T-cell (primary cell): ENCODE data around the gene FLOT2. TPM values are rescaled to one million over a fixed set of nuclear protein-coding genes. Genes with fewer than 3 reads are reported as not detected.
"Not testable (repeated sequence)": the region's sequence is repeated elsewhere in the genome, so short reads cannot be mapped to it uniquely, and the experiment has no call there.

Experiments
- ATAC-seq, 4 experiments: fragments of 200-7000 bp in 3 of 4; fragments of 150-1000 bp in 1 of 4; cut with Tn5 transposase; replicated peaks in 1 of 4; 1 replicate in 3 of 4; 2 replicates in 1 of 4; pipeline ENCODE4 v1.10.0; 2021; ENCODE audit warnings: moderate library complexity in 3 of 4, mild to moderate bottlenecking in 2 of 4, moderate number of reproducible peaks in 1 of 4
- CTCF ChIA-PET, 2 donors: fragments of 300-600 bp; sonication (Branson Sonifier 250); formaldehyde crosslinking; loops; one replicate each; lab custom pipeline; 2022; ENCODE audit warnings: antibody characterized with exemption in 2 of 2; lab: Charles Lee
- POLR2A ChIA-PET, 2 donors: fragments of 300-600 bp; sonication (Branson Sonifier 250); formaldehyde crosslinking; loops; one replicate each; lab custom pipeline; 2022; ENCODE audit warnings: antibody characterized with exemption in 2 of 2; lab: Charles Lee
- DNase-seq, 35 experiments: peaks; one replicate each; pipeline versions ENCODE4 v3.0.0 to v3.0.0-alpha.2; 2013 to 2023
- H3K27ac ChIP-seq: one replicate; pipeline ENCODE4 v1.5.1; 2013; ENCODE audit warnings: low read length
- H3K27me3 ChIP-seq, 2 experiments: replicated peaks in 1 of 2; 1 replicate in 1 of 2; 2 replicates in 1 of 2; pipeline versions ENCODE4 v1.6.1 to v1.7.0; 2013; ENCODE audit warnings: low read length in 1 of 2, mixed read lengths in 1 of 2; ENCODE audit not compliant: control insufficient read depth in 2 of 2, insufficient read depth in 2 of 2; ENCODE audit errors: extremely low read depth in 1 of 2
- H3K36me3 ChIP-seq, 2 donors: 1 replicate in 1 of 2; 2 replicates in 1 of 2; pipeline versions ENCODE4 v1.6.1 to v1.7.0; 2013; ENCODE audit warnings: low read length in 1 of 2; ENCODE audit not compliant: control insufficient read depth in 2 of 2, insufficient read depth in 1 of 2; ENCODE audit errors: extremely low read depth in 1 of 2
- H3K4me1 ChIP-seq, 2 experiments: 1 replicate in 1 of 2; 2 replicates in 1 of 2; pipeline versions ENCODE4 v1.6.1 to v1.7.0; 2013; ENCODE audit warnings: low read length in 2 of 2, mixed read lengths in 1 of 2; ENCODE audit not compliant: insufficient read depth in 2 of 2, control insufficient read depth in 1 of 2; ENCODE audit errors: extremely low read depth in 1 of 2
- H3K4me3 ChIP-seq, 2 donors: 1 replicate in 1 of 2; 2 replicates in 1 of 2; pipeline versions ENCODE4 v1.5.1 to v1.7.0; 2013; ENCODE audit warnings: mild to moderate bottlenecking in 2 of 2, low read length in 1 of 2, moderate library complexity in 1 of 2; ENCODE audit not compliant: control insufficient read depth in 1 of 2; ENCODE audit errors: extremely low read depth in 1 of 2
- H3K9me3 ChIP-seq: 2 replicates; pipeline ENCODE4 v1.7.0; 2013
- H3K27ac Mint-ChIP-seq, 2 donors: one replicate each; pipeline ENCODE4 v1.8.0; 2020 to 2021; ENCODE audit warnings: mild to moderate bottlenecking in 2 of 2, mixed read lengths in 2 of 2
- H3K27me3 Mint-ChIP-seq, 2 donors: one replicate each; pipeline ENCODE4 v1.8.0; 2021 to 2022; ENCODE audit warnings: mixed read lengths in 2 of 2
- H3K36me3 Mint-ChIP-seq: one replicate; pipeline ENCODE4 v1.8.0; 2021; ENCODE audit warnings: mixed read lengths
- H3K4me1 Mint-ChIP-seq, 3 donors: one replicate each; pipeline ENCODE4 v1.8.0; 2020 to 2022; ENCODE audit warnings: mixed read lengths in 3 of 3, mild to moderate bottlenecking in 1 of 3
- H3K4me3 Mint-ChIP-seq, 3 donors: one replicate each; pipeline ENCODE4 v1.8.0; 2020 to 2022; ENCODE audit warnings: mild to moderate bottlenecking in 3 of 3, mixed read lengths in 3 of 3, moderate library complexity in 3 of 3
- H3K9me3 Mint-ChIP-seq, 3 donors: one replicate each; pipeline ENCODE4 v1.8.0; 2020 to 2022; ENCODE audit warnings: mixed read lengths in 3 of 3
- WGBS: methylation state at CpG from one replicate; pipeline ENCODE4 v1.1.5; 2013; ENCODE audit warnings: missing lambda C conversion rate; ENCODE audit not compliant: insufficient coverage; 5-methylcytosine and 5-hydroxymethylcytosine counted together
- total RNA-seq, 35 experiments: library from RNA in 6 of 35; stranded (reverse) in 6 of 35; fragments of 120-200 nt in 1 of 35; gene quantifications; one replicate each; pipeline versions ENCODE4 v1.2.1 to v1.2.4 and lab custom pipeline; 2013 to 2026

FLOT2 gene
- total RNA-seq, 5 donors from 2014 or later (not counting 1 experiment from before 2014, with no cell fraction given): 138 to 256 (median 235) TPM

DNA sequence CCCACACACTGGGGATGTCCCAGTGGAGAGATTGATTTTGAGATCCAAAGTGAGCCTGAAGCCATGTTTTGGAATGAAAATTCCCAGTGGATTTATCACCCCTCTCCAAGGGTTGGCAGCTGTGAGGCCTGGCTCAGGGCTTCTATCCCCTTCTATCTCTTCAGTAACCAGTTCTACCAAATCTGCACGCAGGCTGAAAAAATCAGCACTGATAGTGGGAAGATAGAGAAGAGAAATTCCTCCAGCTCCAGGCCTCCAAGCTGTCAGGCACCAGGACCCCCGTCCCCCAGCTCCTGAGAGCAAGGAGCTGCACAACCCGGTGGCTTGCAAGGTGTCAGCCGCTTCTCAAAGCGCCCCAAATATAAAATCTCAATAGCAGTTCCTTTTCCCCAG, 1.0 kb downstream of the FLOT2 start:
- WGBS: 6% methylated on average over 4 of the region's 5 CpGs
- Mint-ChIP-seq H3K4me3 (peak overlapping the region; percentile 95 to 98 (median 96)), H3K27me3 (no peaks in the 10 kb centered on the region), H3K9me3 (no peaks in the 10 kb centered on the region), H3K36me3 (peaks cover 18% of the 10 kb centered on the region), H3K4me1 (peaks cover 66 to 75% (median 72%) of the 10 kb centered on the region in 3 donors), H3K27ac (peak overlapping the region; percentile 96 to 97)
- Histone ChIP-seq H3K4me3 (peak overlapping the region; percentile 87 to 93), H3K36me3 (peaks cover 0 to 15% of the 10 kb centered on the region in 2 donors), H3K4me1 (peaks cover 19 to 71% of the 10 kb centered on the region in 2 experiments), H3K27ac (peak overlapping the region; percentile 71), H3K9me3 (no peaks in the 10 kb centered on the region), H3K27me3 (no peaks in the 10 kb centered on the region)
- ChIA-PET POLR2A (no interaction called here), CTCF (interaction anchor here in 1 of 2 donors (1.3 kb wide), 1 partner anchor 14 kb away, joined by 3 read pairs; no protein-coding TSS in a partner anchor)
- peak in 2 of 4 experiments; percentile 21 to 28 for ATAC-seq
- no peak for DNase-seq

DNA sequence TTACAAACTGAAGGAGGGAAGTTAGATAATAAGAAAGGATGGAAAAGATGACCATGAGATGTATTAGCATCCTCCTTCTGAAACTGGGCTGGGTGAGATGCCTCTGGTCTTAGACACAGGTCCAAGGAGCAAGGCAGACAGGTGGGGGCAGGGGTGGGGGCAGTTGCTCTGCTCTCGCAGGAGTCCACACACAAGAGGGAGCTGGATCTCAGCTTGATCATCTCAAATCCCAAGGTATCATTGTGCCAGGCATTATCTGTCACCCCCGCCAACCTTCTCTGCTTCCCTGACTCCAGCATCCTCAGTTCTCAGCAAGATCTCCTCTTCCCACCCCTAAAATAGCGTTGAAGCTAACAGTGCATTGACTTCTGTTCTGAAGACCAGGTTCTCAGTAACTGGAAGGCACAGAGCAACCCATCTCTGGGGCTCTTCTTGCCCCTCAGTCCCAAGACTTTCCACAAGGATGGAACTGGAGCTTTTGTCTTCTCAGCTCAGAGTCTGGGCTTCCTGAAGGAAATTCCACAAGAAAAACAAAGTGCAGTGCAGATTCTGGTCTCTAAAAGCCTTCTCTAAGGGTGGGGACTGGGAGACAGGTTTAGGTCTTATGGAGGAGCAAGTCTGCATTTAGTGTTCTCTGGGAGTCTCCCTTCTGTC, 1.6 kb downstream of the FLOT2 start:
- peaks cover 18 to 65% of the 10 kb centered on the region in 2 experiments for H3K4me1 ChIP-seq
- peaks cover 0 to 18% of the 10 kb centered on the region in 2 donors for H3K36me3 ChIP-seq
- peak overlapping the region; percentile 87 to 93 for H3K4me3 ChIP-seq
- Mint-ChIP-seq H3K27me3 (no peaks in the 10 kb centered on the region), H3K36me3 (peaks cover 19% of the 10 kb centered on the region), H3K27ac (peak overlapping the region; percentile 96 to 97), H3K4me3 (peak overlapping the region; percentile 95 to 98 (median 96)), H3K4me1 (peaks cover 71 to 78% (median 75%) of the 10 kb centered on the region in 3 donors), H3K9me3 (no peaks in the 10 kb centered on the region)
- H3K27me3 ChIP-seq: no peaks in the 10 kb centered on the region
- H3K27ac ChIP-seq: peak overlapping the region; percentile 71
- 55% methylated on average over 2 of the region's 3 CpGs for WGBS
- ATAC-seq (no peak), DNase-seq (no peak)
- no peaks in the 10 kb centered on the region for H3K9me3 ChIP-seq
- CTCF ChIA-PET: interaction anchor here in 1 of 2 donors (1.3 kb wide), 1 partner anchor 15 kb away, joined by 3 read pairs; no protein-coding TSS in a partner anchor
- POLR2A ChIA-PET: no interaction called here

DNA sequence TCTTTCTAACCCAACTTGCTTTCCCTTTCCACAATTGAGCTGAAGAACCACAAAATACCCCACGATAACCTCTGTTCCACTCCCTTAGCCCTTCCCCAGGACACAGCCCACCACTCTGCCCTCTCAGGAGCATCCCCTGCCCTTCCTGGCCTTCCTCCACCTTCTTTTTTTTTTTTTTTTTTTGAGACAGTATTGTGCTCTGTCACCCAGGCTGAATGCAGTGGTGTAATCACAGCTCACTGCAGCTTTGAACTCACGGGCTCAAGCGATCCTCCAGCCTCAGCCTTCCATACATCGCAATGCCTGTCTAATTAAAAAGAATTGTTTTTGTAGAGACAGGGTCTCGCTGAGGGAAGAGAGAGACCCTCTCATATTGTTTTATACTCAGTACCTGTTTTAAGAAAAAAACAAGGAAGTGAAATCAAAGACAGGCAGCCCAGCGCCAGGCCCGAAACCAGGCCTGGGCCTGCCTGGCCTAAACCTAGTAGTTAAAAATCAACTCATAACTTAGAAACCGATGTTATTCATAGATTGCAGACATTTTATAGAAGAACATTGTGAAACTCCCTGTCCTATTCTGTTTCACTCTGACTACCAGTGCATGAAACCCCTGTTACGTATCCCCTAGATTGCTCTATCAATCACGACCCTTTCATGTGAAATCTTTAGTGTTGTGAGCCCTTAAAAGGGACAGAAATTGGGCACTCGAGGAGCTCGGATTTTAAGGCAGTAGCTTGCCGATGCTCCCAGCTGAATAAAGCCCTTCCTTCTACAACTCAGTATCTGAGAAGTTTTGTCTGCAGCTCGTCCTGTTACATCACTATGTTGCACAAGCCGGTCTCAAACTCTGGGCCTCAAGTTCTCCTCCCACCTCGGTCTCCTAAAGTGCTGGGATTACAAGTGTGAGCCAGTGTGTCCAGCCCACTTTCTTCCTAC, 4.0 kb downstream of the FLOT2 start:
- H3K4me1 ChIP-seq: peaks cover 18 to 62% of the 10 kb centered on the region in 2 experiments
- ChIA-PET CTCF (interaction anchor here (0.6 to 1.6 kb wide), 12 partner anchors 9 to 167 kb away, joined by 3 to 8 read pairs (median 4); partner anchors contain the start of gene TLCD1 (in 1 of the 2)), POLR2A (interaction anchor here (0.6 to 0.9 kb wide), 4 partner anchors 58 to 272 kb away, joined by 3 to 7 read pairs (median 5); partner anchors contain the start of gene PHF12 (in 1 of the 2))
- not testable (repeated sequence) for H3K9me3 ChIP-seq, H3K27me3 ChIP-seq, H3K27me3 Mint-ChIP-seq, H3K36me3 Mint-ChIP-seq, H3K9me3 Mint-ChIP-seq
- H3K36me3 ChIP-seq: peaks cover 3 to 11% of the 10 kb centered on the region in 2 donors
- H3K4me1 Mint-ChIP-seq: peaks cover 67 to 73% (median 68%) of the 10 kb centered on the region in 3 donors
- DNase-seq (peak in 15 of 35 experiments; percentile 13 to 54 (median 22)), ATAC-seq (peak in 1 of 4 experiments; percentile 26)
- peak overlapping the region; percentile 69 to 82 (median 78) for H3K4me3 Mint-ChIP-seq
- H3K27ac Mint-ChIP-seq: peak overlapping the region; percentile 99
- H3K27ac ChIP-seq: peak overlapping the region; percentile 75
- WGBS: 21% methylated on average over 6 of the region's 16 CpGs
- H3K4me3 ChIP-seq: peak overlapping the region; percentile 10 to 50

DNA sequence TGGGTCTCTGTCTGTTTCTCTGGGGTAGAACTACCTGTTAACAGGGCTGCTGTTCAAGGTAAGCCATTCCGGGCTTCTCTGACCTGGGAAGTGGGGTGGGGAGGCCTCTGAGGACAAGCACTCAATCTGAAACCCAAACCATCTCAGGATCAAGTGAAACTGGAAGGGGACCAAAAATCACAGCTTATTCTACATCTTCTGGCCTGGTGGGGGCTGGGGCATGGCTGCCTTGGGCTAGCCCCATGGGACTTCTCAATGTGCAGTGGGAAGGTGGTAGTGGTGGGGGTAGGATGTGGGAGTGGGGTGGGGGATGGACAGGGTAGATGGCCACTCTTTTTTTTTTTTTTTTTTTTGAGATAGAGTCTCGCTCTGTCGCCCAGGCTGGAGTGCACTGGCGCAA, 5.5 kb downstream of the FLOT2 start:
- DNase-seq (no peak), ATAC-seq (no peak)
- peak overlapping the region; percentile 91 to 99 for H3K27ac Mint-ChIP-seq
- no CpG with 5 or more reads among the region's 4 CpGs for WGBS
- H3K9me3 ChIP-seq: no peaks in the 10 kb centered on the region
- H3K27ac ChIP-seq: no peak overlapping the region
- H3K27me3 Mint-ChIP-seq: no peaks in the 10 kb centered on the region
- H3K4me1 ChIP-seq: peaks cover 17 to 58% of the 10 kb centered on the region in 2 experiments
- H3K9me3 Mint-ChIP-seq: no peaks in the 10 kb centered on the region
- peak overlapping the region in 1 of 3 donors; percentile 82 for H3K4me3 Mint-ChIP-seq
- H3K27me3 ChIP-seq: no peaks in the 10 kb centered on the region
- CTCF ChIA-PET: interaction anchor here in 1 of 2 donors (0.7 kb wide), 1 partner anchor 61 kb away, joined by 3 read pairs; no protein-coding TSS in a partner anchor
- peaks cover 62 to 75% (median 63%) of the 10 kb centered on the region in 3 donors for H3K4me1 Mint-ChIP-seq
- no peak overlapping the region for H3K4me3 ChIP-seq
- POLR2A ChIA-PET: interaction anchor here (0.5 to 0.7 kb wide), 5 partner anchors 33 to 529 kb away, joined by 3 to 8 read pairs (median 3); no protein-coding TSS in a partner anchor
- peaks cover 6 to 25% of the 10 kb centered on the region in 2 donors for H3K36me3 ChIP-seq
- peaks cover 6% of the 10 kb centered on the region for H3K36me3 Mint-ChIP-seq

DNA sequence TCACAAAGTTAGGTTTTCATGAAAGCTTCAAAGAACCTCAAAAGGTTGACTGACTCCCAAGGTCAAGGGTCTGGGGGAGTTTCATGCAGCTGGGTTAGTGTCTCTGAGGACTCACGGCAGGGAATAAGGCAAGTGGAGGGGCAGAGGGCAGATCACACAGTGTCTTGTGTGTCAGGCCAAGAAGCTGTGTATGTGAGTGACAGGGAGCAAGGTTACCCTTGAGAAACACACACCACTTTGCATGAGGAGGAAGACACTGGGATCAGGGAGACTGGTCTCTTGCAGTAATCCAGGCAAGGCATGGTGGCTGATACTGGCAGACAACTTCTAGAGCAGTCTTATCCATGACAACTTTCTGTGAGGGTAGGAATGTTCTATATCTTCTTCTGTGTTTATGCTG, 6.3 kb downstream of the FLOT2 start:
- Mint-ChIP-seq H3K4me3 (peak overlapping the region in 1 of 3 donors; percentile 82), H3K27me3 (no peaks in the 10 kb centered on the region), H3K9me3 (no peaks in the 10 kb centered on the region), H3K4me1 (peaks cover 55 to 69% (median 64%) of the 10 kb centered on the region in 3 donors), H3K27ac (peak overlapping the region; percentile 82 to 91), H3K36me3 (peaks cover 6% of the 10 kb centered on the region)
- DNase-seq: no peak
- WGBS: 92% methylated on average over 1 of the region's 1 CpG
- Histone ChIP-seq H3K27ac (no peak overlapping the region), H3K27me3 (no peaks in the 10 kb centered on the region), H3K9me3 (no peaks in the 10 kb centered on the region), H3K4me3 (no peak overlapping the region), H3K36me3 (peaks cover 6 to 30% of the 10 kb centered on the region in 2 donors), H3K4me1 (peaks cover 14 to 52% of the 10 kb centered on the region in 2 experiments)
- no peak for ATAC-seq
- CTCF ChIA-PET: interaction anchor here in 1 of 2 donors (0.7 kb wide), 1 partner anchor 10 kb away, joined by 10 read pairs; no protein-coding TSS in a partner anchor
- POLR2A ChIA-PET: no interaction called here
